ENCODE data around the gene TMEM220. TPM values are rescaled to one million over a fixed set of nuclear protein-coding genes. Genes with fewer than 3 reads are reported as not detected.

Gene TMEM220
- total RNA-seq: 1 to 10 TPM; 1.1 to 2.1 TPM

DNA sequence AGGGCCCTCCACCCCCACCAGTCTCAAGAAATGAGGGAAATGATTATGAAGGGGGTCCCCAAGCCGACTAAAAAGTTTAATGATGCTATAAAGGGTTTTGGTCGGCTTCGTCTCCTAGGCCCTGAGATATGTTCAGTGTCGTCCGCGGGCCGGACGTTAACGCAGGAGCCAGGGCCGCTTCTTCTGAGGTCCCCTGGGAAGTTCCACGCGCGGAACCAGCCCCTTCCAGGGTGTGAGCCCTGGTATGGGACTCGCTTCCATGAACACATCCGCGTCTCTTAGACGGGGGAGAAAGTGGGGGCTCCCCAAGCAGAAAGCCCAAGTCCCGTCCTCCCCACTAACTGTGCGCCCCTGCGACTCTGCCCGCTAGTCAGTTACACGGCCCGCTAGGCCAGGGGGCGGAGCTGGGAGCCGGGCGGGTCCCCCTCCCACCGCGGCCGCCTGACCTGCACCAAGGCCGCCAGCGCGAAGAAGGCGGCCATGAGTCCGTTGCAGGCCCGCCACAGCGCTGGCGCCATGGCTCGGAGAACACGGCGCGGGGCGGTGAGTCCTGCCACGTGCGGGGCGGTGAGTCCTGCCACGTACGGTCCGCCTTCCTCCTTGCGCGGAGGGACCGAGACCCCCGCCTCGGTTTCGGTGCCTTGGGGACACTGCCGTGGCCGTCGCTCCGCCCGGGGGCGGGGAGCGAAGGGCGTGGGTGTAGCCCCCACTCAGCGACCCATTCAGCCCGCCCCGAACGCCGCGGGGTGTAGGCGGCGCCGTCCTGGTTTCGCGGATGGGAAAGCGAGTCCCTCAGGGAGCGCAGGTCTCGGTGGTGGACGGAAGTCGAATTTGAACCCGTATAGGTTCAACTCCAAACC, at the start of gene TMEM220:
Gene TMEM220 (minus strand): TSS at position 690 of the 860 bp plus-strand sequence. CDS start 172 bp downstream, at position 518.
- POLR2A ChIA-PET: no interaction called here
- Mint-ChIP-seq H3K4me3 (peak within 1 kb of the TSS; percentile 80), H3K36me3 (ENCODE audit: low read depth) (no peaks in the 10 kb centered on the region), H3K4me1 (peaks cover 28% of the 10 kb centered on the region), H3K9me3 (ENCODE audit: low read depth) (no peaks in the 10 kb centered on the region), H3K27me3 (no peaks in the 10 kb centered on the region), H3K27ac (peak within 1 kb of the TSS; percentile 78)
- ATAC-seq (peak; percentile 63), DNase-seq (peak; percentile 57)
- CTCF ChIA-PET: interaction anchor here (0.8 to 1.1 kb wide), 3 partner anchors 8 to 98 kb away, joined by 3 read pairs; no protein-coding TSS in a partner anchor
- intact Hi-C loops (cut with DNase I, micrococcal nuclease): loop anchor here (1.0 kb wide), 2 partner anchors 30 to 32 kb away; partner anchors contain the start of genes ADPRM (in 1 of the 2) and SCO1 (in 1 of the 2)

DNA sequence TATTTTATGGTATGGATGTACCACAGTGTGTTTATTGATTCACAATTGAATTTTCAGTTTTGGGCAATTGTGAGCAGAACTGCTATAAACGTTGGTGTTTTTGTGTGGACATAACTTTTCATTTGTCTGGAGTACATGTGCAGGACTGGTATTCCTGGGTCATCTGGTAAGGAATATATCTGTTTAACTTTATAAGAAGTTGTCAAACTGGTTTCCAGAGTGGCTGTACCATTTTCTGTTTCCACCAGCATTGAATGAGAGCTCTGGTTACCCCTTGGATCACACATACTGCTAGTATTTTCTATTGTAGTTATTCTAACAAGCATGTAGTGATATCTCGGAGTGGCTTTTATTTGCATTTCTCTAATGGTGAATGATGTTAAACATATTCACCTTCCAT, 49.8 kb upstream of the TMEM220 start:
- H3K27ac Mint-ChIP-seq: no peak overlapping the region
- CTCF ChIA-PET: no interaction called here
- H3K36me3 Mint-ChIP-seq (ENCODE audit: low read depth): no peaks in the 10 kb centered on the region
- H3K4me3 Mint-ChIP-seq: no peak overlapping the region
- peaks cover 12% of the 10 kb centered on the region for H3K9me3 Mint-ChIP-seq (ENCODE audit: low read depth)
- intact Hi-C loops (cut with DNase I, micrococcal nuclease): loop anchor here in 1 of 2 experiments (5.0 kb wide), 1 partner anchor 187 kb away; no protein-coding TSS in a partner anchor
- no peaks in the 10 kb centered on the region for H3K27me3 Mint-ChIP-seq
- POLR2A ChIA-PET: no interaction called here
- DNase-seq (no peak), ATAC-seq (no peak)
- no peaks in the 10 kb centered on the region for H3K4me1 Mint-ChIP-seq

DNA sequence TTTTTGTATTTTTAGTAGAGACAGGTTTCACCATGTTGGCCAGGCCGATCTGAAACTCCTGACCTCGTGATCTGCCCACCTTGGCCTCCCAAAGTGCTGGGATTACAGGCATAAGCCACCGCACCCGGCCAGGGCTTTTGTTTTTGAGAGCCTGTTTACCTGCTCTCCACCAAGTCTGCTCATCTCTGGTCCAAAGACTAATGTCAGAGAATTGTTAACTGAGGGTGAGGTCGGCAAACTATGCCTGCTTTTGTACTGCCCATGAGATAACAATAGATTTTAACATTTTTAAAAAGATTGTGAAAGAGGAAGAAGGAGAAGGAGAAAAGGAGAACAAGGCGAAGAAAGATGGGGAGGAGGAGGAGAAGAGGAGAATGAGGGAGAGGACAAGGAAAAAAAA, 48.1 kb upstream of the TMEM220 start:
- peaks cover 7% of the 10 kb centered on the region for H3K9me3 Mint-ChIP-seq (ENCODE audit: low read depth)
- H3K36me3 Mint-ChIP-seq (ENCODE audit: low read depth): peaks cover under 1% of the 10 kb centered on the region
- intact Hi-C loops (cut with DNase I, micrococcal nuclease): no loop called here
- H3K4me3 Mint-ChIP-seq: no peak overlapping the region
- H3K27me3 Mint-ChIP-seq: no peaks in the 10 kb centered on the region
- H3K27ac Mint-ChIP-seq: no peak overlapping the region
- CTCF ChIA-PET: no interaction called here
- POLR2A ChIA-PET: no interaction called here
- no peaks in the 10 kb centered on the region for H3K4me1 Mint-ChIP-seq
- DNase-seq (no peak), ATAC-seq (no peak)

DNA sequence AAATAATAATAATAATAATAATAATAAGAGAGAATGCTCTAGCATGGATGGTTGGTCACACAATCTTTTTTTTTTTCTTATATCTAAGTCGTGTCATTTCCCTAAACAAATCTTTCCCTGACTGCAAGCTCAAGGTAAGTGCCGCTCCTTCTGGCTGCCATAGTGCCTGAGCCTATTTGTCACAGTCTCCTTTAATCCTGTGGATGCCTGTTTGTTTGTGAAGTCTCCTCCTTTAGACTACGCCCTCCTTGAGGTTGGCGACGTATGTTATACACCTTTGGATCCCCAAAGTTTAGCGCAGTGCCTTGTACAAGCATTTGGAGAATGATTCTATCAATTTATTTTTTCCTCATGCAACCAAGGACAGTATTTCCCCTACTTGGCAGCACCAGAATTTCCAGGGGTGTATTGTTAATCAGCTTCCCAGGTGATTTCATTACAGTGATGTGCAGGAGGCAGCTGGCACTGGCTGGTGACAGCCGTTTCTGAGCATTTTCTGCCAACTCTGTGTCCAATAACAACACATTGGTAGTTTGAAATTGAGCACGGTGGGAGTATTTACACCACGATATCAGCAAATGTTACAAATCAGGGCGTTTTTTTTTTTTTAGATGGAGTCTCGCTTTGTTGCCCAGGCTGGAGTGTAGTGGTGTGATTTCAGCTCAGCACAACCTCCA, 47.4 kb upstream of the TMEM220 start:
- intact Hi-C loops (cut with DNase I, micrococcal nuclease): no loop called here
- ATAC-seq: no peak
- Mint-ChIP-seq H3K4me3 (no peak overlapping the region), H3K4me1 (no peaks in the 10 kb centered on the region), H3K36me3 (ENCODE audit: low read depth) (peaks cover 2% of the 10 kb centered on the region), H3K27ac (no peak overlapping the region), H3K27me3 (no peaks in the 10 kb centered on the region), H3K9me3 (ENCODE audit: low read depth) (peaks cover 4% of the 10 kb centered on the region)
- CTCF ChIA-PET: no interaction called here
- no peak for DNase-seq
- POLR2A ChIA-PET: no interaction called here

DNA sequence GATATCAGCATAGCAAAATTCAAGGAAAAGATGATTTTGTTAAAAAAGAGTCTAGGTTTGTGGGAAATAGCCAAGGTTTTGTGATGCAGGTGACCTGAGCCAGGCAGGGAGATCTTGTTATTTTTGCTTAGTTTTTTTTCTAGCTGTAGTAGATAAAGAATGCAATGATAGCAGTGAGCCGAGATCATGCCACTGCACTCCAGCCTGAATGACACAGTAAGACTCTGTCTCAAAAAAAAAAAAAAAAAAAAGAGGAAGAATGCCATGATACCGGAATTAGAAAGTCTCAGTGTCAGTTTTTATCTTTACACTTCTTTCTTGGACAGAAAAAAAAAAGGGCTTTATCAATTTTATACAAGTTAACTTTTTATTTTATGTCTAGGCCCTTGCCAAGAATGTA, 46.6 kb upstream of the TMEM220 start:
- no peaks in the 10 kb centered on the region for H3K4me1 Mint-ChIP-seq
- peaks cover 7% of the 10 kb centered on the region for H3K9me3 Mint-ChIP-seq (ENCODE audit: low read depth)
- intact Hi-C loops (cut with DNase I, micrococcal nuclease): no loop called here
- no peaks in the 10 kb centered on the region for H3K27me3 Mint-ChIP-seq
- ChIA-PET CTCF (no interaction called here), POLR2A (no interaction called here)
- no peak overlapping the region for H3K27ac Mint-ChIP-seq
- ATAC-seq: no peak
- H3K36me3 Mint-ChIP-seq (ENCODE audit: low read depth): peaks cover 5% of the 10 kb centered on the region
- H3K4me3 Mint-ChIP-seq: no peak overlapping the region
- no peak for DNase-seq

DNA sequence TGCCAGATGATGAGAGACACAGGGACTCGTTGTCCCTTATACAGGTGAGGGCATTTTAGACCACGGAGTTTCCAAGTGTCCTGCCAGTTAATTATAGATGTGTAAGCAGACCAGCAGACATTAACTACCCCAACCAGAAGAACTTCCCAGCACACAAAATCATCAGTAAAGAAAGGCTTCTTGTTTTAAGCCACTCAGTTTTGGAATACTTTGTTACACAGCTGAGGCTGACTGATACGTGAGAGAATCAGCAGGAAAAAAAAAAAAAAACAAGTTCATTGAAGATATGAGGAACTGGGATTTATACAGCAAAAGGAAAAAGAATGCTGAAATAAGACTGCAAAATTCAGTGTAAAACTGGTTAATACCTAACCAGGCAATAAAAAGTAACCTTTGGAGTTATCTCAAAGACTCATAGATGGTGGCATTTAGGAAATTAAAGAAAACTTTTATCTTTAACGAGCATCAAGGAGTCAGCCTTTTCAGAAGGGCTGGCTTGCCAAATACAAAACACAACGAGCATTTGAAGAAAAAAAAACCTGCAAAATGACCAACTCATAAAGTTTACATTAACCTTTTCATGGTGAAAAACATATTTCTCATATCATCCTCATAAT, 46.0 kb upstream of the TMEM220 start:
- peaks cover 6% of the 10 kb centered on the region for H3K36me3 Mint-ChIP-seq (ENCODE audit: low read depth)
- intact Hi-C loops (cut with DNase I, micrococcal nuclease): no loop called here
- no peak overlapping the region for H3K27ac Mint-ChIP-seq
- CTCF ChIA-PET: no interaction called here
- H3K4me1 Mint-ChIP-seq: no peaks in the 10 kb centered on the region
- ATAC-seq (no peak), DNase-seq (no peak)
- peaks cover 9% of the 10 kb centered on the region for H3K9me3 Mint-ChIP-seq (ENCODE audit: low read depth)
- no peak overlapping the region for H3K4me3 Mint-ChIP-seq
- POLR2A ChIA-PET: no interaction called here
- no peaks in the 10 kb centered on the region for H3K27me3 Mint-ChIP-seq

DNA sequence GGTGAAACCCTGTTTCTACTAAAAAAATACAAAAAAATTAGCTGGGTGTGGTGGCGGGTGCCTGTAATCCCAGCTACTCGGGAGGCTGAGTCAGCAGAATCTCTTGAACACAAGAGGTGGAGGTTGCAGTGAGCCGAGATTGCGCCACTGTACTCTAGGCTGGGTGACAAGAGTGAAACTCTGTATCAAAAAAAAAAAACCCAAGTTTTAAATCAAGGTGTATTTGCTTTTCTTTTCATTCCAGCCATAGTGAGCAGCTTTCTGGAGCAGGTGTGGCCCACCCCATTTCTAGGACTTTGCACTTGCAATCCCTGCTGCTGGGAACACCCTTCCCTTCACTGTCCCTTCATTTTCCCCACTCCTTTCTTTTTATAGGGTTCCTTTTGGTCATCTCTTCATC, 45.2 kb upstream of the TMEM220 start:
- DNase-seq (no peak), ATAC-seq (no peak)
- CTCF ChIA-PET: interaction anchor here (0.7 kb wide), 1 partner anchor 1250 kb away, joined by 3 read pairs; no protein-coding TSS in a partner anchor
- Mint-ChIP-seq H3K9me3 (ENCODE audit: low read depth) (peaks cover 9% of the 10 kb centered on the region), H3K27ac (no peak overlapping the region), H3K27me3 (no peaks in the 10 kb centered on the region), H3K4me1 (no peaks in the 10 kb centered on the region), H3K4me3 (no peak overlapping the region), H3K36me3 (ENCODE audit: low read depth) (peaks cover 6% of the 10 kb centered on the region)
- POLR2A ChIA-PET: no interaction called here
- intact Hi-C loops (cut with DNase I, micrococcal nuclease): no loop called here

DNA sequence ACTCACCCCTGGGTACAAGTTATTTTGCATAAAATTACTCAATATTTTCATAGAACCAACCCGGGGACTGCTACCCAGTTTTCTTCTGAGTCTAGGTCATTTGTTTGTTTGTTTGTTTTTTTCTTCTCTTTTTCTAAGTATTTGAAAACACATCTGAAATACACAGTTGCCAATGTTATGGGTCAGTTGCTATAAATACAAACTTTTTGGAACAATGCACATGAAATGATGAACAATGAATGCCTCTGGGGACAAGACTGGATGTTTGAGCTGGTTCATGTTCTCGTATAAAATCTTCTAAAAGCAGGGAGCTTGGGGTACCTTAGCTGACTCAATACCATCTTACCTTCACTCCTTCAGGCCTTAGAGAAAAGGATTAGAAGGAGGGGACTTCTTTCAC, 43.6 kb upstream of the TMEM220 start:
- Mint-ChIP-seq H3K4me1 (no peaks in the 10 kb centered on the region), H3K27me3 (no peaks in the 10 kb centered on the region), H3K27ac (no peak overlapping the region), H3K4me3 (no peak overlapping the region), H3K9me3 (ENCODE audit: low read depth) (peaks cover 9% of the 10 kb centered on the region), H3K36me3 (ENCODE audit: low read depth) (peaks cover 6% of the 10 kb centered on the region)
- DNase-seq: no peak
- ChIA-PET CTCF (interaction anchor here (0.6 to 2.8 kb wide), 10 partner anchors 9 to 76 kb away, joined by 3 to 15 read pairs (median 4); no protein-coding TSS in a partner anchor), POLR2A (no interaction called here)
- ATAC-seq: no peak
- intact Hi-C loops (cut with DNase I, micrococcal nuclease): no loop called here

DNA sequence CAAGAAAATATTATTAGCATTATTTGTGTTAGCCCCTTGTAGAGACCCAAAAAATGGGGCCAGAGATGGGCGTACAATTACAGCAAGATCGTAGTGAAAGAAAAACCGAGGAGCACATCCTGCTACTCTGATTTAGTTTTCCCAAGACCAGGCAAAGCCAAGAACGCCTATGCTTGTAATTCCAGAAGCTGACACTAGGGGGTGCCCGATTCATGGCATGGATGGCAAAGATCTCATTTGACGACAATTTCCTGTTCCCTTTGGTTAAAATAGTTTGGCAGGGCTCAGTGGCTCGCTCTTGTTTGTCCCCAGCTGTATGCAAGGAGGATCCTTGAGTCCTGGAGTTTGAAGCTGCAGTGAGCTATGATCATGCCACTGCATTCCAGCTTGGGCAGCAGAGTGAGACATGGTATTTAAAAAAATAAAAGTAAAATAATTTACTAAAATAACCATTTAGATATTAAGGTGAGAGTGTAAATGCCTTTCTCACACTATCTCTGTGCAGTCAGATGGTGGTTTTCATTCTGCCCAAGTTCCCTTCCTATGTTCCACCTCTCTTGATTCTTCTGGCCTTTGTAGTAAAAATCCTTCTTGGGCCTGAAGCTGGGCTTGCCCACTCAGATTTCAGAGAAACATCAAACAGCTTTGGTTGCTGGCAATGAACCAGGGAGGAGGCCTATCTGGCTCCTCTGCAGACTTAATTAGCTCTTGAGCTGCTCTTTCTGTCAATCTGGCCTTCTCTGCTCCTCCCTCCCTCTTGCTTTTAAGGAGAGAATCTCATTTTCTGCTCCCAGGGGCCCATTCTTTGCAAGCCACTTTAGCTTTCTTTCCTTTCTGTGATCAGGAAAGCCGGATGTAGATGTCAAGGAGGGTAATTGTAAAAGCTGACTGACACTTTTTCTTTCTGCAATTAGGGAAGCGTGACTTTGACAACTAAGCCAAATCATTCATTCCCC, 42.9 kb upstream of the TMEM220 start:
- no peak overlapping the region for H3K27ac Mint-ChIP-seq
- H3K4me1 Mint-ChIP-seq: no peaks in the 10 kb centered on the region
- H3K4me3 Mint-ChIP-seq: no peak overlapping the region
- intact Hi-C loops (cut with DNase I, micrococcal nuclease): loop anchor here (1.0 kb wide), 1 partner anchor 73 kb away; no protein-coding TSS in a partner anchor
- H3K9me3 Mint-ChIP-seq (ENCODE audit: low read depth): peaks cover 9% of the 10 kb centered on the region
- ATAC-seq: no peak
- ChIA-PET CTCF (interaction anchor here (0.6 to 2.8 kb wide), 16 partner anchors 8 to 215 kb away, joined by 3 to 15 read pairs (median 3); no protein-coding TSS in a partner anchor), POLR2A (no interaction called here)
- DNase-seq: peak; percentile 75
- peaks cover 6% of the 10 kb centered on the region for H3K36me3 Mint-ChIP-seq (ENCODE audit: low read depth)
- H3K27me3 Mint-ChIP-seq: no peaks in the 10 kb centered on the region

DNA sequence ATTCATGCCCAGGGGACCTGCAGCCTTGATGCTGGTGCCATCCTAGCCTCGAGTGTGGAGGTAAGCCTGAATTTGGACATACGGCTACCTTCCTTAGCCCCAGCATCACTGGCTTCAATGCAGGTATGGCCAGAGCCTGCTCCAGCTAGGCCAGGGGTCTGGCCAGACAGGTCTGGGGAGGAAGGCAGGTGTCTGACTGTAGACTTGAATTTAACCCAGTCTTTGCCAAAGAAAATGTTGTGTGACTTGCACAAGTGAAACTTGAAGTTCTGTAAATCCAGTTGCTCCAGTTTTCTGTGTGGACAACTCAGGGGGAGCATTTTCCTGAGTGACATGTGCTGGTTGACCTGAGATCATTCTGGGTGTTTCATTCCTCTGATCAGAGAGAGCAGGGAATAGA, 41.3 kb upstream of the TMEM220 start:
- DNase-seq (no peak), ATAC-seq (no peak)
- Mint-ChIP-seq H3K36me3 (ENCODE audit: low read depth) (peaks cover 9% of the 10 kb centered on the region), H3K9me3 (ENCODE audit: low read depth) (peaks cover 9% of the 10 kb centered on the region), H3K4me3 (no peak overlapping the region), H3K27me3 (no peaks in the 10 kb centered on the region), H3K27ac (no peak overlapping the region), H3K4me1 (no peaks in the 10 kb centered on the region)
- POLR2A ChIA-PET: no interaction called here
- CTCF ChIA-PET: interaction anchor here (0.5 kb wide), 1 partner anchor 43 kb away, joined by 3 read pairs; no protein-coding TSS in a partner anchor
- intact Hi-C loops (cut with DNase I, micrococcal nuclease): no loop called here

DNA sequence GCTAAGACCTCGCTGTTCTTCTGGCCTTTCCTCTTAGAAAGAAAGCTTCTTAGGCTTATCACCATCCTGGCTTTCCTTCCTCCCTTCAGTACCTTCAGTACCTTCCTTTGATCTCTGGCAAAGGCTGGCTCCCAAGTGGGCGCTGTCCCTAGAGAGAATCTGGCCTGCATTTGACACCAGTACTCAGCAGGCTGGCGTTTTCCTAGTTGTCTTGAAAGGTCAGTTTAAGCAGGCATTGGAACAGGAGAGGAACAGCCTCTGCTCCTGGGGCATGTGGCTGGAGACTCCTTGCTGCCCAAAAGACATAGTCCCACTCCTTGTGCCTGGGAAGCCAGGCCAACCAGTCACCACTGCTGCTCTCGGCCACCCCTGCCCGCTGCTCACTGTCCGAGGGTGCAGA, 40.0 kb upstream of the TMEM220 start:
- Mint-ChIP-seq H3K27ac (no peak overlapping the region), H3K4me3 (no peak overlapping the region), H3K4me1 (no peaks in the 10 kb centered on the region), H3K36me3 (ENCODE audit: low read depth) (peaks cover 9% of the 10 kb centered on the region), H3K9me3 (ENCODE audit: low read depth) (peaks cover 7% of the 10 kb centered on the region), H3K27me3 (no peaks in the 10 kb centered on the region)
- POLR2A ChIA-PET: no interaction called here
- intact Hi-C loops (cut with DNase I, micrococcal nuclease): no loop called here
- DNase-seq (no peak), ATAC-seq (no peak)
- CTCF ChIA-PET: interaction anchor here (0.6 to 1.0 kb wide), 2 partner anchors 16 to 33 kb away, joined by 3 read pairs; no protein-coding TSS in a partner anchor

Data from activated CD4-positive, alpha-beta T cell treated with anti-CD3 and anti-CD28 coated beads for 36 hours (primary cell).